GM12878 (cell line): ENCODE results near the gene SMO. TPM values are rescaled to one million over a fixed set of nuclear protein-coding genes. Genes with fewer than 3 reads are reported as not detected.

Experiments
- ATAC-seq: fragments of 200-7000 bp; cut with Tn5 transposase; 3 replicates; pipeline ENCODE4 v1.9.1; 2020; ENCODE audit warnings: mild to moderate bottlenecking, moderate library complexity
- BruUV-seq: library from RNA; stranded (reverse); fragments of 400-500 nt; replicated peaks from 2 replicates; lab custom pipeline; 2021; lab: Mats Ljungman, UMichigan
- CTCF ChIA-PET: fragments of 300-600 bp; sonication (Branson Sonifier 250); formaldehyde crosslinking; extraction: SDS; loops from one replicate; lab custom pipeline; 2021; ENCODE audit warnings: inconsistent platforms; lab: Yijun Ruan, JAX
- POLR2A ChIA-PET: fragments of 350-600 bp; formaldehyde crosslinking; extraction: SDS; loops from one replicate; lab custom pipeline; 2021; ENCODE audit warnings: inconsistent platforms; lab: Charles Lee
- RAD21 ChIA-PET: fragments of 300-600 bp; sonication (Branson Sonifier 250); formaldehyde crosslinking; loops from one replicate; lab custom pipeline; 2023; ENCODE audit warnings: antibody characterized with exemption; ENCODE audit not compliant: unreplicated experiment; lab: Charles Lee
- SMC1A ChIA-PET: fragments of 300-600 bp; sonication (Branson Sonifier 250); formaldehyde crosslinking; loops from one replicate; lab custom pipeline; 2023; ENCODE audit not compliant: unreplicated experiment, uncharacterized antibody; lab: Charles Lee
- DNase-seq: peaks from one replicate; pipeline ENCODE4 v3.0.0-alpha.2; 2011; ENCODE audit warnings: low read depth, low spot score
- FAIRE-seq: peaks from 3 replicates; lab custom pipeline; 2011; peaks lifted over from hg19 to GRCh38; lab: Jason Lieb, UNC
- H2AFZ ChIP-seq: 2 replicates; pipeline ENCODE4 v1.6.0; 2011; ENCODE audit warnings: low read depth, low read length, control low read depth; ENCODE audit not compliant: control insufficient read depth
- H3K27ac ChIP-seq: 2 replicates; pipeline ENCODE4 v1.5.1; 2011; ENCODE audit warnings: control low read depth; ENCODE audit not compliant: control insufficient read depth, insufficient read depth
- H3K27me3 ChIP-seq, 2 experiments: replicated peaks in 1 of 2; 2 replicates each; pipeline versions ENCODE4 v1.6.0 to v1.6.1; 2011; ENCODE audit warnings: low read length in 1 of 2; ENCODE audit not compliant: control insufficient read depth in 2 of 2, insufficient read depth in 2 of 2
- H3K36me3 ChIP-seq, 2 experiments: 2 replicates each; pipeline ENCODE4 v1.5.1; 2011; ENCODE audit warnings: low read length in 1 of 2; ENCODE audit not compliant: control insufficient read depth in 2 of 2, insufficient read depth in 2 of 2
- H3K4me1 ChIP-seq: 2 replicates; pipeline ENCODE4 v1.6.1; 2011; ENCODE audit warnings: mild to moderate bottlenecking, low read length, moderate library complexity, mixed read lengths; ENCODE audit not compliant: control insufficient read depth, insufficient read depth
- H3K4me2 ChIP-seq: 2 replicates; pipeline ENCODE4 v1.6.0; 2011; ENCODE audit warnings: control low read depth; ENCODE audit not compliant: control insufficient read depth, insufficient read depth
- H3K4me3 ChIP-seq: fragments of 200-600 bp; sonication (generic); 2 replicates; pipeline ENCODE4 v1.5.1; 2016
- H3K79me2 ChIP-seq: 2 replicates; pipeline ENCODE4 v1.6.0; 2011; ENCODE audit warnings: low read length; ENCODE audit not compliant: control insufficient read depth, insufficient read depth
- H3K9ac ChIP-seq: 2 replicates; pipeline ENCODE4 v1.8.0; 2011; ENCODE audit warnings: low read length, control low read depth, mixed read lengths; ENCODE audit not compliant: control insufficient read depth, insufficient read depth
- H3K9me3 ChIP-seq: replicated peaks from 3 replicates; pipeline ENCODE4 v1.5.1; 2011; ENCODE audit warnings: mild to moderate bottlenecking, low read length; ENCODE audit not compliant: control insufficient read depth, insufficient read depth
- H4K20me1 ChIP-seq: 2 replicates; pipeline ENCODE4 v1.6.0; 2011; ENCODE audit not compliant: control insufficient read depth, insufficient read depth
- CTCF ChIP-seq, 3 experiments: IDR thresholded peaks in 2 of 3; conservative IDR thresholded peaks in 1 of 3; 2 replicates each; pipeline ENCODE4 v1.5.1; 2011; ENCODE audit warnings: low read depth in 3 of 3, low read length in 3 of 3, mild to moderate bottlenecking in 3 of 3, control low read depth in 2 of 3, moderate library complexity in 2 of 3, inconsistent platforms in 1 of 3, mixed read lengths in 1 of 3; ENCODE audit not compliant: control insufficient read depth in 2 of 3, insufficient read depth in 1 of 3; ENCODE audit errors: extremely low read depth in 1 of 3
- EGR1 ChIP-seq, 2 experiments: IDR thresholded peaks; 1 replicate in 1 of 2; 2 replicates in 1 of 2; pipeline ENCODE4 v1.6.1; 2011 to 2012; ENCODE audit warnings: low read depth in 2 of 2, low read length in 2 of 2, borderline replicate concordance in 1 of 2, mild to moderate bottlenecking in 1 of 2, moderate library complexity in 1 of 2
- EZH2 ChIP-seq: IDR thresholded peaks from 2 replicates; pipeline ENCODE4 v1.6.1; 2012; ENCODE audit warnings: low read depth, mild to moderate bottlenecking, control low read depth, inconsistent platforms, low read length, borderline replicate concordance; ENCODE audit not compliant: control insufficient read depth
- IRF5 ChIP-seq: fragments of 450-650 bp; IDR thresholded peaks from 2 replicates; pipeline ENCODE4 v1.6.1; 2017; ENCODE audit warnings: borderline replicate concordance
- MEF2B ChIP-seq: fragments of 450-650 bp; IDR thresholded peaks from 2 replicates; pipeline ENCODE4 v1.6.1; 2018; ENCODE audit warnings: mild to moderate bottlenecking, moderate library complexity; ENCODE audit not compliant: partially characterized antibody, poor library complexity, severe bottlenecking
- MYC ChIP-seq: IDR thresholded peaks from 2 replicates; pipeline ENCODE4 v1.6.1; 2011; ENCODE audit warnings: mild to moderate bottlenecking, low read length, moderate library complexity, inconsistent platforms; ENCODE audit not compliant: insufficient read depth, insufficient replicate concordance, insufficient read length, severe bottlenecking
- NR2C1 ChIP-seq: fragments of 450-650 bp; IDR thresholded peaks from 2 replicates; pipeline ENCODE4 v1.6.1; 2017; ENCODE audit warnings: antibody characterized with exemption, mild to moderate bottlenecking, moderate library complexity
- NR2F1 ChIP-seq: fragments of 450-650 bp; conservative IDR thresholded peaks from 2 replicates; pipeline ENCODE4 v1.6.1; 2017; ENCODE audit warnings: mild to moderate bottlenecking
- PKNOX1 ChIP-seq: fragments of 450-650 bp; IDR thresholded peaks from 2 replicates; pipeline ENCODE4 v1.6.1; 2016; ENCODE audit warnings: mild to moderate bottlenecking
- POLR2AphosphoS2 ChIP-seq: IDR thresholded peaks from 2 replicates; pipeline ENCODE4 v1.6.1; 2011; ENCODE audit warnings: low read depth, mild to moderate bottlenecking, low read length, improper control_type of control experiment, moderate library complexity
- RELA ChIP-seq: fragments of 450-650 bp; IDR thresholded peaks from 2 replicates; pipeline ENCODE4 v1.8.0; 2014; ENCODE audit warnings: borderline replicate concordance; ENCODE audit not compliant: partially characterized antibody
- RUNX3 ChIP-seq: IDR thresholded peaks from 2 replicates; pipeline ENCODE4 v1.6.1; 2012; ENCODE audit warnings: low read length, inconsistent platforms
- TBL1XR1 ChIP-seq: IDR thresholded peaks from 2 replicates; pipeline ENCODE4 v1.6.1; 2012; ENCODE audit warnings: low read depth, low read length, improper control_type of control experiment
- TCF12 ChIP-seq: IDR thresholded peaks from 2 replicates; pipeline ENCODE4 v1.6.1; 2011; ENCODE audit warnings: low read depth, mild to moderate bottlenecking, low read length
- YY1 ChIP-seq: IDR thresholded peaks from 2 replicates; pipeline ENCODE4 v1.6.1; 2011; ENCODE audit warnings: low read depth, mild to moderate bottlenecking, low read length
- ZNF217 ChIP-seq: fragments of 450-650 bp; IDR thresholded peaks from 2 replicates; pipeline ENCODE4 v1.6.1; 2017; ENCODE audit warnings: antibody characterized with exemption, mild to moderate bottlenecking
- ZZZ3 ChIP-seq: IDR thresholded peaks from 2 replicates; pipeline ENCODE4 v1.6.1; 2011; ENCODE audit warnings: low read depth; ENCODE audit not compliant: control insufficient read depth, insufficient read length
- WGBS: methylation state at CpG from one replicate; pipeline ENCODE4 v1.1.6; 2016; ENCODE audit warnings: low lambda C conversion rate; ENCODE audit not compliant: insufficient replicate concordance, insufficient coverage; ENCODE audit errors: missing lambda C conversion rate; 5-methylcytosine and 5-hydroxymethylcytosine counted together
- in situ Hi-C: fragments of 300-500 bp; cut with MboI; formaldehyde crosslinking; loops from 9 replicates; pipeline ENCODE4 v1.14.3; 2018; ENCODE audit warnings: mixed read lengths
- intact Hi-C: fragments of 100-400 bp; cut with micrococcal nuclease; formaldehyde crosslinking; loops from one replicate; pipeline ENCODE4 v1.14.2; 2022; ENCODE audit not compliant: unreplicated experiment
- polyA plus RNA-seq, 11 experiments: library from polyadenylated mRNA; depleted of rRNA in 4 of 11; unstranded in 6 of 11; stranded (reverse) in 5 of 11; fragments of >200 nt; fragmentation: Nextera tagmentation in 4 of 11; fragmentation: Illumina TruSeq in 1 of 11; extraction: Ambion mirVana in 4 of 11; extraction: Trizol in 1 of 11; gene quantifications; 1 replicate in 1 of 11; 2 replicates in 10 of 11; pipeline versions ENCODE4 v1.2.1 to v1.2.3, GENCODE V29; 2011 to 2016; ENCODE audit warnings: inconsistent platforms in 2 of 11, missing spikeins in 2 of 11, low read depth in 1 of 11
- total RNA-seq, 4 experiments: library from RNA; depleted of rRNA in 3 of 4; stranded (reverse); fragments of >200 nt in 3 of 4; fragmentation: Illumina TruSeq in 1 of 4; extraction: Trizol in 1 of 4; gene quantifications; 2 replicates each; pipeline versions ENCODE4 v1.2.1 to v1.2.3, GENCODE V29; 2013 to 2021

Gene SMO
- total and polyA plus RNA-seq, 10 of the 15 experiments (the other 5 are each of a cell fraction or from before 2014, with no cell fraction given) = 0.40 to 11.2 (median 2.6) TPM

GRCh38 chr7:129144834-129145668 lies 43.4 kb upstream of the SMO start:
- H3K27ac ChIP-seq = peak overlapping the region; percentile 92
- H2AFZ ChIP-seq = peak overlapping the region; percentile 24
- TF ChIP-seq NR2C1 (no peak), MYC (no peak), CTCF (IDR thresholded peaks at IDR 0.05 in 2 of 3, conservative IDR thresholded peaks at IDR 0.05 in 1 of 3; ENCODE audit: control insufficient read depth in 2 of 3, extremely low read depth in 1 of 3, insufficient read depth in 1 of 3, low read depth in 3 of 3, low read length in 3 of 3) (peak; percentile 28 to 61 (median 52); a peak in 5 of 6 replicates), RUNX3 (peak; percentile 39), TBL1XR1 (no peak), EGR1 (IDR thresholded peaks at IDR 0.05; ENCODE audit: borderline replicate concordance in 1 of 2, low read depth in 2 of 2, low read length in 2 of 2) (peak in 1 of 2 experiments; percentile 4; a peak in 1 of 3 replicates), IRF5 (no peak), EZH2 (no peak), MEF2B (peak; percentile 11), POLR2AphosphoS2 (no peak), PKNOX1 (0 out of 2 replicates have a peak, but pooled peaks have one; percentile 10), ZZZ3 (no peak), ZNF217 (0 out of 2 replicates have a peak, but pooled peaks have one; percentile 51), NR2F1 (peak; percentile 27; the same call in 1 of the 2 replicates), YY1 (0 out of 2 replicates have a peak, but pooled peaks have one; percentile 23), RELA (no peak), TCF12 (0 out of 2 replicates have a peak, but pooled peaks have one; percentile 4)

More at GRCh38 chr7:129144834-129145668, 43.4 kb upstream of the SMO start:
- Histone ChIP-seq H3K79me2 (peaks cover 59% of the 10 kb centered on the region), H3K4me3 (peak overlapping the region; percentile 97), H3K4me1 (peaks cover 35% of the 10 kb centered on the region), H3K9ac (peak overlapping the region; percentile 82), H3K36me3 (no peaks in the 10 kb centered on the region), H4K20me1 (no peaks in the 10 kb centered on the region), H3K9me3 (no peaks in the 10 kb centered on the region), H3K4me2 (peak overlapping the region; percentile 95), H3K27me3 (no peaks in the 10 kb centered on the region)
- ChIA-PET CTCF (interaction anchor here (1.1 to 5.7 kb wide), 7 partner anchors 9 to 223 kb away, joined by 3 to 168 read pairs (median 5); no protein-coding TSS in a partner anchor), POLR2A (interaction anchor here (1.1 to 3.5 kb wide), 7 partner anchors 12 to 211 kb away, joined by 3 to 32 read pairs (median 5); partner anchors contain the start of gene AHCYL2), SMC1A (interaction anchor here (1.0 to 5.9 kb wide), 15 partner anchors 8 to 139 kb away, joined by 3 to 83 read pairs (median 6); no protein-coding TSS in a partner anchor), RAD21 (interaction anchor here (0.9 to 8.7 kb wide), 12 partner anchors 8 to 136 kb away, joined by 3 to 71 read pairs (median 8); no protein-coding TSS in a partner anchor)
- WGBS = under 1% methylated on average over 58 of the region's 58 CpGs
- in situ Hi-C loops = no loop called here
- DNase-seq (no peak), ATAC-seq (peak; percentile 7), FAIRE-seq (no peak)
- intact Hi-C loops = loop anchor here (10.0 kb wide), 1 partner anchor 210 kb away; the partner anchor contains the start of gene IRF5
- no TSS peak for BruUV-seq
